Pancreas (tissue), 10 donors: ENCODE data around the gene MTFR2. TPM values are rescaled to one million over a fixed set of nuclear protein-coding genes. Genes with fewer than 3 reads are reported as not detected.

ENCODE experiments used
- ATAC-seq, 4 donors: fragments of 200-7000 bp; cut with Tn5 transposase; one replicate each; pipeline versions ENCODE4 v1.8.0 to v1.9.1; 2020; ENCODE audit warnings: mild to moderate bottlenecking in 4 of 4, moderate library complexity in 4 of 4
- DNase-seq, 6 donors: peaks; one replicate each; pipeline ENCODE4 v3.0.0-alpha.2; 2020
- FAIRE-seq: peaks from 2 replicates; lab custom pipeline; 2012; peaks lifted over from hg19 to GRCh38; lab: Jason Lieb, UNC
- H3K27ac ChIP-seq, 4 donors: fragments of 200-600 bp; sonication (generic); 1 replicate in 3 of 4; 2 replicates in 1 of 4; pipeline versions ENCODE4 v1.5.0 to v1.8.0; 2020
- H3K27me3 ChIP-seq, 4 donors: fragments of 200-600 bp; one replicate each; pipeline ENCODE4 v1.8.0; 2021
- H3K36me3 ChIP-seq, 3 donors: fragments of 200-600 bp; sonication (generic) in 1 of 3; one replicate each; pipeline versions ENCODE4 v1.5.0 to v1.8.0; 2020 to 2021
- H3K4me1 ChIP-seq, 3 donors: fragments of 200-600 bp; one replicate each; pipeline ENCODE4 v1.8.0; 2021
- H3K4me3 ChIP-seq, 4 donors: fragments of 200-600 bp; sonication (generic) in 2 of 4; one replicate each; pipeline versions ENCODE4 v1.5.0 to v1.8.0; 2020 to 2021
- H3K9me3 ChIP-seq, 4 donors: fragments of 200-600 bp; one replicate each; pipeline ENCODE4 v1.8.0; 2021
- WGBS, 2 donors: extraction: QIAGEN DNeasy Blood & Tissue Kit; methylation state at CpG; one replicate each; pipeline ENCODE4 v1.1.7; 2013; 5-methylcytosine and 5-hydroxymethylcytosine counted together
- intact Hi-C, 3 donors: fragments of 100-400 bp; cut with DNase I; formaldehyde crosslinking; loops; one replicate each; pipeline versions ENCODE4 v1.11.1 to v1.14.2; 2022
- polyA plus RNA-seq, 2 donors: library from polyadenylated mRNA; stranded (reverse); fragments of 200-250 nt; gene quantifications; one replicate each; pipeline ENCODE4 v1.2.3, GENCODE V29; 2013
- total RNA-seq, 6 donors: library from RNA; stranded (reverse); fragmentation: NEBNext Ultra II Directional in 4 of 6; extraction: Animal tissue kit (Norgen Biotek cat#: 25700) in 4 of 6; gene quantifications; one replicate each; pipeline versions ENCODE4 v1.2.1 to v1.2.4, GENCODE V29; 2021 to 2023
- TF ChIP-seq, protein P1 (sequence below), 4 donors: fragments of 200-600 bp; sonication (generic) in 3 of 4; IDR thresholded peaks; one replicate each; pipeline versions ENCODE4 v1.5.0 to v1.8.0; 2021; ENCODE audit warnings: antibody characterized with exemption in 4 of 4
- donor health status: healthy with polysubstance abuse.
- donor health status: DM: no; HTN: no; CAD: no; lungs with moderate emphysema.
- donor health status: DM: no; HTN: no; CAD: no.
- donor health status: control.
- donor health status: control.
- donor health status: Bipolar disorder and iron deficiency.
- donor health status: DM: yes; HTN: yes; CAD: no.
- donor health status: DM: no; HTN: no; CAD: no.
- donor health status: DM: no; HTN: no; CAD: no.
- donor health status: DM: yes; HTN: yes; CAD: no.

The MTFR2 gene
- total and polyA plus RNA-seq, 8 donors = 0.08 to 0.61 (median 0.34) TPM; not detected in 1

GRCh38 chr6:136252441-136252840, 2.3 kb upstream of the MTFR2 start:
- ATAC-seq (no peak), FAIRE-seq (no peak), DNase-seq (no peak)
- Histone ChIP-seq H3K4me3 (no peak overlapping the region), H3K4me1 (peaks cover 3 to 15% (median 11%) of the 10 kb centered on the region in 3 donors), H3K36me3 (peaks cover 0 to 2% (median 0%) of the 10 kb centered on the region in 3 donors), H3K9me3 (no peaks in the 10 kb centered on the region), H3K27ac (no peak overlapping the region), H3K27me3 (no peaks in the 10 kb centered on the region)
- TF ChIP-seq, protein P1, sequence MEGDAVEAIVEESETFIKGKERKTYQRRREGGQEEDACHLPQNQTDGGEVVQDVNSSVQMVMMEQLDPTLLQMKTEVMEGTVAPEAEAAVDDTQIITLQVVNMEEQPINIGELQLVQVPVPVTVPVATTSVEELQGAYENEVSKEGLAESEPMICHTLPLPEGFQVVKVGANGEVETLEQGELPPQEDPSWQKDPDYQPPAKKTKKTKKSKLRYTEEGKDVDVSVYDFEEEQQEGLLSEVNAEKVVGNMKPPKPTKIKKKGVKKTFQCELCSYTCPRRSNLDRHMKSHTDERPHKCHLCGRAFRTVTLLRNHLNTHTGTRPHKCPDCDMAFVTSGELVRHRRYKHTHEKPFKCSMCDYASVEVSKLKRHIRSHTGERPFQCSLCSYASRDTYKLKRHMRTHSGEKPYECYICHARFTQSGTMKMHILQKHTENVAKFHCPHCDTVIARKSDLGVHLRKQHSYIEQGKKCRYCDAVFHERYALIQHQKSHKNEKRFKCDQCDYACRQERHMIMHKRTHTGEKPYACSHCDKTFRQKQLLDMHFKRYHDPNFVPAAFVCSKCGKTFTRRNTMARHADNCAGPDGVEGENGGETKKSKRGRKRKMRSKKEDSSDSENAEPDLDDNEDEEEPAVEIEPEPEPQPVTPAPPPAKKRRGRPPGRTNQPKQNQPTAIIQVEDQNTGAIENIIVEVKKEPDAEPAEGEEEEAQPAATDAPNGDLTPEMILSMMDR (IDR thresholded peaks at IDR 0.05) = no peak
- intact Hi-C loops = no loop called here
- WGBS, 2 donors = 51 to 59% methylated on average over 2 of the region's 2 CpGs

GRCh38 chr6:136251394-136251793, 1.3 kb upstream of the MTFR2 start:
- Histone ChIP-seq H3K4me1 (peaks cover 3 to 15% (median 11%) of the 10 kb centered on the region in 3 donors), H3K27ac (peak overlapping the region in 1 of 4 donors; percentile 8), H3K36me3 (no peaks in the 10 kb centered on the region), H3K27me3 (no peaks in the 10 kb centered on the region), H3K9me3 (no peaks in the 10 kb centered on the region), H3K4me3 (peak overlapping the region in 1 of 4 donors; percentile 80)
- no peak for FAIRE-seq
- intact Hi-C loops = no loop called here
- DNase-seq = no peak
- TF ChIP-seq, protein P1 (IDR thresholded peaks at IDR 0.05) = no peak
- peak in 3 of 4 donors; percentile 4 to 11 (median 6) for ATAC-seq
- WGBS, 2 donors = 20% methylated on average over 4 of the region's 4 CpGs

GRCh38 chr6:136250686-136251008, 536 bp upstream of the MTFR2 start:
- WGBS, 2 donors = 0 to 1% methylated on average over 8 of the region's 8 CpGs
- Histone ChIP-seq H3K27ac (peak overlapping the region in 2 of 4 donors; percentile 61 to 66), H3K4me1 (peaks cover 3 to 15% (median 11%) of the 10 kb centered on the region in 3 donors), H3K36me3 (no peaks in the 10 kb centered on the region), H3K4me3 (peak overlapping the region; percentile 37 to 80 (median 44)), H3K9me3 (no peaks in the 10 kb centered on the region), H3K27me3 (no peaks in the 10 kb centered on the region)
- TF ChIP-seq, protein P1 (IDR thresholded peaks at IDR 0.05) = no peak
- intact Hi-C loops = no loop called here
- FAIRE-seq = no peak
- ATAC-seq = peak; percentile 14 to 19 (median 15)
- DNase-seq = no peak

GRCh38 chr6:136249336-136249735, 775 bp downstream of the MTFR2 start:
- intact Hi-C loops = no loop called here
- 29 to 30% methylated on average over 6 of the region's 6 CpGs for WGBS, 2 donors
- ATAC-seq (no peak), FAIRE-seq (no peak), DNase-seq (no peak)
- Histone ChIP-seq H3K4me3 (peak overlapping the region in 1 of 4 donors; percentile 80), H3K27ac (no peak overlapping the region), H3K9me3 (no peaks in the 10 kb centered on the region), H3K27me3 (no peaks in the 10 kb centered on the region), H3K4me1 (peaks cover 3 to 15% (median 11%) of the 10 kb centered on the region in 3 donors), H3K36me3 (no peaks in the 10 kb centered on the region)
- TF ChIP-seq, protein P1 (IDR thresholded peaks at IDR 0.05) = no peak

DNA sequence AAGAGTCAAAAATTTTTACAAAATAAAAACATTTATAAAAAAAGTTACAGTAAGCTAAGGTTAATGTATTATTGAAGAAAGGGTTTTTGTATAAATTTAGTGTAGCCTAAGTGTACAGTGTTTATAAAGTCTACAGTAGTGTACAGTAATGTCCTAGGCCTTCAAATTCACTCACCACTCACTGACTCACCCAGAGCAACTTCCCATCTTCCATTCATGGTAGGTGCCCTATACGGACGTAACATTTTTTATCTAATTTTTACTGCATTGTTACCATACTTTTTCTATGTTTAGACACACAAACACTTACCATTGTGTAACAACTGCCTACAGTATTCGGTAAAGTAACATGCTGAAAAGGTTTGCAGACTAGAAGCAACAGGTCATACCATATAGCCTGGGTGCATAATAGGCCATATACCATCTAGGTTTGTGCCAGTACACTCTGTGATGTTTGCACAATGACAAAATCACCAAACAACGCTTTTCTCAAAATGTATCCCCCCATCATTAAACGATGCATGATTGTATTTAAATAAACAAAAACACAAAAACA, 6.0 kb downstream of the MTFR2 start:
- DNase-seq (no peak), ATAC-seq (no peak), FAIRE-seq (no peak)
- intact Hi-C loops = no loop called here
- WGBS, 2 donors = 84 to 92% methylated on average over 5 of the region's 5 CpGs
- Histone ChIP-seq H3K36me3 (no peaks in the 10 kb centered on the region), H3K4me3 (no peak overlapping the region), H3K27me3 (no peaks in the 10 kb centered on the region), H3K9me3 (no peaks in the 10 kb centered on the region), H3K4me1 (no peaks in the 10 kb centered on the region), H3K27ac (no peak overlapping the region)
- TF ChIP-seq, protein P1 (IDR thresholded peaks at IDR 0.05) = no peak
